Progenitor cell of endocrine pancreas (in vitro differentiated cells): ENCODE data around the gene KRTAP12-4. TPM values are rescaled to one million over a fixed set of nuclear protein-coding genes. Genes with fewer than 3 reads are reported as not detected.
"Not testable (repeated sequence)": the region's sequence is repeated elsewhere in the genome, so short reads cannot be mapped to it uniquely, and the experiment has no call there.

Experiments
- DNase-seq: peaks from one replicate; pipeline ENCODE4 v3.0.0; 2021; ENCODE audit warnings: low spot score; ENCODE audit not compliant: unreplicated experiment
- H3K27ac Mint-ChIP-seq: 2 replicates; pipeline ENCODE4 v1.8.0; 2021; ENCODE audit warnings: mild to moderate bottlenecking, moderate library complexity, mixed read lengths
- H3K27me3 Mint-ChIP-seq: 2 replicates; pipeline ENCODE4 v1.8.0; 2021; ENCODE audit warnings: mixed read lengths
- H3K36me3 Mint-ChIP-seq: 2 replicates; pipeline ENCODE4 v1.8.0; 2022; ENCODE audit warnings: mixed read lengths; ENCODE audit not compliant: insufficient read depth
- H3K4me1 Mint-ChIP-seq: 2 replicates; pipeline ENCODE4 v1.8.0; 2021; ENCODE audit warnings: low read depth, mixed read lengths
- H3K4me3 Mint-ChIP-seq: 2 replicates; pipeline ENCODE4 v1.8.0; 2021; ENCODE audit warnings: low read depth, mild to moderate bottlenecking, moderate library complexity, mixed read lengths
- H3K9me3 Mint-ChIP-seq: 2 replicates; pipeline ENCODE4 v1.8.0; 2021; ENCODE audit warnings: low read depth, mixed read lengths
- CTCF ChIP-seq: fragments of 200-600 bp; sonication (generic); IDR thresholded peaks from one replicate; pipeline ENCODE4 v1.5.0; 2021; ENCODE audit warnings: antibody characterized with exemption, mild to moderate bottlenecking; ENCODE audit not compliant: unreplicated experiment
- total RNA-seq: library from RNA; stranded (reverse); gene quantifications from 2 replicates; pipeline ENCODE4 v1.2.1, GENCODE V29; 2021

The KRTAP12-4 gene
- total RNA-seq, 1 donor from 2014 or later = not detected

- H3K4me3 Mint-ChIP-seq = no peak overlapping the region
- H3K36me3 Mint-ChIP-seq = no peaks in the 10 kb centered on the region
- H3K27ac Mint-ChIP-seq = no peak overlapping the region
- no peak for TF ChIP-seq CTCF
- H3K27me3 Mint-ChIP-seq = no peaks in the 10 kb centered on the region
- DNase-seq = no peak
- H3K9me3 Mint-ChIP-seq = peaks cover 13% of the 10 kb centered on the region
- no peaks in the 10 kb centered on the region for H3K4me1 Mint-ChIP-seq
These were observed 22.4 kb downstream of the KRTAP12-4 start for GRCh38 chr21:44632067-44632466.

- Mint-ChIP-seq H3K9me3 (peaks cover 13% of the 10 kb centered on the region), H3K27me3 (no peaks in the 10 kb centered on the region), H3K36me3 (no peaks in the 10 kb centered on the region), H3K27ac (no peak overlapping the region), H3K4me1 (no peaks in the 10 kb centered on the region), H3K4me3 (no peak overlapping the region)
- no peak for DNase-seq
- no peak for TF ChIP-seq CTCF
These were observed 24.0 kb downstream of the KRTAP12-4 start for GRCh38 chr21:44630440-44630839.

- no peak overlapping the region for H3K27ac Mint-ChIP-seq
- no peaks in the 10 kb centered on the region for H3K36me3 Mint-ChIP-seq
- no peaks in the 10 kb centered on the region for H3K4me1 Mint-ChIP-seq
- TF ChIP-seq CTCF = no peak
- DNase-seq = no peak
- H3K4me3 Mint-ChIP-seq = no peak overlapping the region
- H3K27me3 Mint-ChIP-seq = no peaks in the 10 kb centered on the region
- H3K9me3 Mint-ChIP-seq = peaks cover 25% of the 10 kb centered on the region
These were observed 25.6 kb downstream of the KRTAP12-4 start for GRCh38 chr21:44628707-44629391.

GRCh38 chr21:44627831-44628233, 26.6 kb downstream of the KRTAP12-4 start:
- H3K4me3 Mint-ChIP-seq, H3K27me3 Mint-ChIP-seq, H3K36me3 Mint-ChIP-seq, DNase-seq, H3K27ac Mint-ChIP-seq, H3K4me1 Mint-ChIP-seq: not testable (repeated sequence)
- H3K9me3 Mint-ChIP-seq = peaks cover 34% of the 10 kb centered on the region

- not testable (repeated sequence) for H3K4me3 Mint-ChIP-seq, H3K27ac Mint-ChIP-seq, H3K4me1 Mint-ChIP-seq, H3K36me3 Mint-ChIP-seq, H3K27me3 Mint-ChIP-seq, DNase-seq
- peaks cover 40% of the 10 kb centered on the region for H3K9me3 Mint-ChIP-seq
These were observed 27.2 kb downstream of the KRTAP12-4 start for GRCh38 chr21:44627181-44627822.

- Mint-ChIP-seq H3K36me3 (peaks cover 2% of the 10 kb centered on the region), H3K27ac (no peak within 1 kb of the TSS), H3K9me3 (peaks cover 38% of the 10 kb centered on the region), H3K4me3 (no peak within 1 kb of the TSS), H3K4me1 (no peaks in the 10 kb centered on the region), H3K27me3 (no peaks in the 10 kb centered on the region)
- no peak for TF ChIP-seq CTCF
- no peak for DNase-seq
These were observed 27.8 kb downstream of the KRTAP12-4 start, which contains the start of gene KRTAP10-9 for GRCh38 chr21:44626673-44627143. Gene KRTAP10-9, plus strand, starts transcription at chr21:44627093. Its CDS starts 79 bp downstream, at chr21:44627172.
